OCI-LY7 (cell line): ENCODE results near the gene HIVEP3. TPM values are rescaled to one million over a fixed set of nuclear protein-coding genes. Genes with fewer than 3 reads are reported as not detected.

ENCODE experiments used
- BruUV-seq: library from RNA; stranded (reverse); fragments of 400-500 nt; replicated peaks from 2 replicates; lab custom pipeline; 2021; lab: Mats Ljungman, UMichigan
- CTCF ChIA-PET: fragments of 300-600 bp; sonication (Branson Sonifier 250); formaldehyde crosslinking; loops from one replicate; lab custom pipeline; 2022; ENCODE audit warnings: antibody characterized with exemption; ENCODE audit not compliant: unreplicated experiment; lab: Charles Lee
- POLR2A ChIA-PET: fragments of 300-600 bp; sonication (Branson Sonifier 250); formaldehyde crosslinking; loops from one replicate; lab custom pipeline; 2022; ENCODE audit warnings: antibody characterized with exemption; lab: Charles Lee
- DNase-seq: peaks from one replicate; pipeline ENCODE4 v3.0.0-alpha.2; 2015; ENCODE audit warnings: low spot score
- H2AFZ ChIP-seq: fragments of 200-600 bp; sonication (generic), shearing (Covaris generic); 2 replicates; pipeline ENCODE4 v1.6.1; 2014; ENCODE audit warnings: mild to moderate bottlenecking, antibody characterized with exemption, low read length, moderate library complexity
- H3K27ac ChIP-seq: fragments of 200-600 bp; sonication (generic); 2 replicates; pipeline ENCODE4 v1.5.1; 2014; ENCODE audit warnings: mixed run types, low read depth, mild to moderate bottlenecking, moderate library complexity, low read length, inconsistent platforms; ENCODE audit not compliant: poor library complexity, severe bottlenecking
- H3K36me3 ChIP-seq: fragments of 200-600 bp; sonication (generic); 2 replicates; pipeline ENCODE4 v1.6.1; 2014; ENCODE audit warnings: mild to moderate bottlenecking, antibody characterized with exemption, low read length, moderate library complexity, mixed read lengths; ENCODE audit not compliant: insufficient read depth
- H3K4me1 ChIP-seq: fragments of 200-600 bp; sonication (generic); 2 replicates; pipeline ENCODE4 v1.5.1; 2014; ENCODE audit warnings: mild to moderate bottlenecking, low read length; ENCODE audit not compliant: insufficient read depth, poor library complexity, severe bottlenecking
- H3K4me2 ChIP-seq: fragments of 200-600 bp; sonication (generic); 2 replicates; pipeline ENCODE4 v1.6.1; 2014; ENCODE audit warnings: mild to moderate bottlenecking, low read length
- H3K4me3 ChIP-seq: fragments of 200-600 bp; sonication (generic); 2 replicates; pipeline ENCODE4 v1.5.1; 2014; ENCODE audit warnings: mild to moderate bottlenecking, low read depth, low read length; ENCODE audit not compliant: poor library complexity, severe bottlenecking
- H3K79me2 ChIP-seq: fragments of 200-600 bp; sonication (generic); 2 replicates; pipeline ENCODE4 v1.6.1; 2016; ENCODE audit warnings: low read depth, mild to moderate bottlenecking, low read length, moderate library complexity, mixed read lengths; ENCODE audit not compliant: insufficient read depth
- H3K9me2 ChIP-seq: fragments of 200-600 bp; sonication (generic); 2 replicates; pipeline ENCODE4 v1.6.1; 2016; ENCODE audit warnings: mild to moderate bottlenecking, low read length, mixed read lengths; ENCODE audit not compliant: insufficient read depth
- H3K9me3 ChIP-seq: fragments of 200-600 bp; sonication (generic); 2 replicates; pipeline ENCODE4 v1.6.1; 2014; ENCODE audit warnings: mild to moderate bottlenecking, mixed run types, low read length, mixed read lengths
- H4K20me1 ChIP-seq: fragments of 200-600 bp; sonication (generic); 2 replicates; pipeline ENCODE4 v1.6.1; 2014; ENCODE audit warnings: mild to moderate bottlenecking, antibody characterized with exemption, low read length, moderate library complexity, mixed read lengths; ENCODE audit not compliant: insufficient read depth
- CTCF ChIP-seq: fragments of 200-600 bp; sonication (generic); conservative IDR thresholded peaks from 2 replicates; pipeline ENCODE4 v1.5.1; 2014; ENCODE audit warnings: mild to moderate bottlenecking, antibody characterized with exemption, low read length, moderate library complexity, mixed read lengths
- EZH2phosphoT487 ChIP-seq: fragments of 200-600 bp; sonication (generic); IDR thresholded peaks from 2 replicates; pipeline ENCODE4 v1.6.1; 2018; ENCODE audit warnings: low read depth, borderline replicate concordance, mild to moderate bottlenecking, mixed run types, antibody characterized with exemption, low read length, moderate library complexity, mixed read lengths
- intact Hi-C: fragments of 100-400 bp; cut with micrococcal nuclease; formaldehyde crosslinking; loops from one replicate; pipeline ENCODE4 v1.10.0; 2022; ENCODE audit not compliant: unreplicated experiment
- total RNA-seq, 2 experiments: library from RNA; depleted of rRNA in 1 of 2; stranded (reverse); fragments of >200 nt in 1 of 2; shearing (Covaris generic) in 1 of 2; gene quantifications; 2 replicates each; pipeline ENCODE4 v1.2.3, GENCODE V29; 2014 to 2022

HIVEP3 gene
- total RNA-seq, 2 experiments from 2014 or later = 0.53 to 0.60 TPM

- Histone ChIP-seq H3K4me3 (no peak overlapping the region), H4K20me1 (no peaks in the 10 kb centered on the region), H3K4me2 (peak overlapping the region; percentile 44; the same call in 1 of the 2 replicates), H3K9me2 (no peaks in the 10 kb centered on the region), H2AFZ (peak overlapping the region; percentile 42; the same call in 1 of the 2 replicates), H3K9me3 (no peaks in the 10 kb centered on the region), H3K79me2 (no peaks in the 10 kb centered on the region), H3K36me3 (no peaks in the 10 kb centered on the region), H3K4me1 (peaks cover 10% of the 10 kb centered on the region), H3K27ac (no peak overlapping the region)
- CTCF ChIA-PET = no interaction called here
- POLR2A ChIA-PET = interaction anchor here (0.6 kb wide), 1 partner anchor 481 kb away, joined by 3 read pairs; no protein-coding TSS in a partner anchor
- intact Hi-C loops = loop anchor here (1.0 to 10.0 kb wide), 8 partner anchors 58 to 599 kb away; no protein-coding TSS in a partner anchor
- TF ChIP-seq EZH2phosphoT487 (no peak), CTCF (peak; percentile 91)
- DNase-seq = peak; percentile 80
- no TSS peak for BruUV-seq
These were observed 344.7 kb downstream of the HIVEP3 start for GRCh38 chr1:41573785-41574713.

GRCh38 chr1:41573194-41573593 lies 345.5 kb downstream of the HIVEP3 start:
- Histone ChIP-seq H3K9me3 (no peaks in the 10 kb centered on the region), H3K9me2 (no peaks in the 10 kb centered on the region), H3K4me2 (no peak overlapping the region), H3K36me3 (no peaks in the 10 kb centered on the region), H3K4me3 (no peak overlapping the region), H2AFZ (no peak overlapping the region), H3K4me1 (peaks cover 10% of the 10 kb centered on the region), H4K20me1 (no peaks in the 10 kb centered on the region), H3K79me2 (no peaks in the 10 kb centered on the region), H3K27ac (no peak overlapping the region)
- no peak for DNase-seq
- TF ChIP-seq EZH2phosphoT487 (no peak), CTCF (no peak)
- CTCF ChIA-PET = no interaction called here
- intact Hi-C loops = loop anchor here (5.0 to 10.0 kb wide), 3 partner anchors 182 to 574 kb away; no protein-coding TSS in a partner anchor
- BruUV-seq = no TSS peak
- POLR2A ChIA-PET = no interaction called here

- Histone ChIP-seq H2AFZ (no peak overlapping the region), H3K36me3 (no peaks in the 10 kb centered on the region), H3K4me1 (peaks cover 10% of the 10 kb centered on the region), H4K20me1 (no peaks in the 10 kb centered on the region), H3K9me3 (no peaks in the 10 kb centered on the region), H3K9me2 (no peaks in the 10 kb centered on the region), H3K4me3 (no peak overlapping the region), H3K27ac (no peak overlapping the region), H3K4me2 (no peak overlapping the region), H3K79me2 (no peaks in the 10 kb centered on the region)
- BruUV-seq = no TSS peak
- DNase-seq = no peak
- no peak for TF ChIP-seq CTCF
- TF ChIP-seq EZH2phosphoT487 = no peak
- ChIA-PET POLR2A (no interaction called here), CTCF (no interaction called here)
- intact Hi-C loops = loop anchor here (5.0 to 10.0 kb wide), 3 partner anchors 183 to 575 kb away; no protein-coding TSS in a partner anchor
These were observed 346.5 kb downstream of the HIVEP3 start for GRCh38 chr1:41572224-41572623.
